Measurements from ENCODE around the gene MBD5. TPM values are rescaled to one million over a fixed set of nuclear protein-coding genes. Genes with fewer than 3 reads are reported as not detected.

The MBD5 gene
- total RNA-seq, 1 experiment from 2014 or later: 33.7 TPM

- ChIA-PET CTCF (no interaction called here), POLR2A (no interaction called here)
- Mint-ChIP-seq H3K4me3 (no peak overlapping the region), H3K4me1 (peaks cover 11% of the 10 kb centered on the region), H3K9me3 (no peaks in the 10 kb centered on the region), H3K36me3 (no peaks in the 10 kb centered on the region), H3K27ac (no peak overlapping the region), H3K27me3 (ENCODE audit: low read depth) (no peaks in the 10 kb centered on the region)
- no peak for TF ChIP-seq ZNF532 (CRISPR knock-in tag; IDR thresholded peaks at IDR 0.05; ENCODE audit: borderline replicate concordance)
- no peak for TF ChIP-seq USF2 (CRISPR knock-in tag; IDR thresholded peaks at IDR 0.05)
- no peak for TF ChIP-seq ZNF512 (CRISPR knock-in tag; IDR thresholded peaks at IDR 0.05; ENCODE audit: borderline replicate concordance)
- no peak for TF ChIP-seq IRF2 (CRISPR knock-in tag; IDR thresholded peaks at IDR 0.05; ENCODE audit: borderline replicate concordance, low read depth)
- no peak for TF ChIP-seq AR (CRISPR knock-in tag; IDR thresholded peaks at IDR 0.05)
- TF ChIP-seq RORB (CRISPR knock-in tag; IDR thresholded peaks at IDR 0.05): no peak
- TF ChIP-seq GABPB1 (CRISPR knock-in tag; IDR thresholded peaks at IDR 0.05): no peak
- no peak for TF ChIP-seq ATF6 (CRISPR knock-in tag; IDR thresholded peaks at IDR 0.05)
- TF ChIP-seq NFATC4 (CRISPR knock-in tag; IDR thresholded peaks at IDR 0.05): no peak
- no peak for TF ChIP-seq E2F4 (CRISPR knock-in tag; IDR thresholded peaks at IDR 0.05; ENCODE audit: borderline replicate concordance, low read depth)
- no peak for TF ChIP-seq JUN (CRISPR knock-in tag; IDR thresholded peaks at IDR 0.05)
- no peak for TF ChIP-seq ATF2 (CRISPR knock-in tag; IDR thresholded peaks at IDR 0.05; ENCODE audit: borderline replicate concordance, low read depth)
- no peak for TF ChIP-seq ATF1 (CRISPR knock-in tag; IDR thresholded peaks at IDR 0.05)
- no peak for TF ChIP-seq JAZF1 (CRISPR knock-in tag; IDR thresholded peaks at IDR 0.05)
- TF ChIP-seq OVOL2 (CRISPR knock-in tag; IDR thresholded peaks at IDR 0.05; ENCODE audit: borderline replicate concordance): no peak
- TF ChIP-seq ESRRA (CRISPR knock-in tag; IDR thresholded peaks at IDR 0.05; ENCODE audit: borderline replicate concordance): no peak
- TF ChIP-seq KAT7 (CRISPR knock-in tag; IDR thresholded peaks at IDR 0.05; ENCODE audit: borderline replicate concordance): no peak
- TF ChIP-seq ZNF138 (CRISPR knock-in tag; conservative IDR thresholded peaks at IDR 0.05): no peak
- ATAC-seq: no peak
- no peak for DNase-seq (ENCODE audit: low spot score)
Measured at GRCh38 chr2:148503516-148503915, 482.6 kb downstream of the MBD5 start.
